Mesenchymal stem cell (in vitro differentiated cells and primary cell): ENCODE results near the gene SGTA.

ENCODE experiments used
- DNase-seq: peaks from one replicate; pipeline ENCODE4 v3.0.0-alpha.2; 2013
- H2AFZ ChIP-seq: one replicate; pipeline ENCODE4 v1.6.1; 2013; ENCODE audit warnings: low read depth, mild to moderate bottlenecking, control low read depth, inconsistent platforms, low read length, moderate library complexity
- H2AK5ac ChIP-seq: 2 replicates; pipeline ENCODE4 v1.6.1; 2013; ENCODE audit warnings: low read length, moderate library complexity, mild to moderate bottlenecking, inconsistent platforms; ENCODE audit not compliant: severe bottlenecking
- H2BK120ac ChIP-seq: one replicate; pipeline ENCODE4 v1.6.1; 2013; ENCODE audit warnings: low read depth, mild to moderate bottlenecking, inconsistent platforms, low read length, moderate library complexity
- H2BK12ac ChIP-seq, 2 experiments: one replicate each; pipeline ENCODE4 v1.6.1; 2013; ENCODE audit warnings: inconsistent platforms in 2 of 2, low read length in 2 of 2, mild to moderate bottlenecking in 2 of 2, moderate library complexity in 2 of 2, control low read depth in 1 of 2
- H2BK15ac ChIP-seq: one replicate; pipeline ENCODE4 v1.6.1; 2013; ENCODE audit warnings: mild to moderate bottlenecking, low read depth, inconsistent platforms; ENCODE audit not compliant: poor library complexity, severe bottlenecking
- H2BK5ac ChIP-seq: 2 replicates; pipeline ENCODE4 v1.6.1; 2013; ENCODE audit warnings: low read depth, mild to moderate bottlenecking, low read length, control low read depth, inconsistent platforms; ENCODE audit not compliant: poor library complexity, severe bottlenecking
- H3K14ac ChIP-seq, 2 experiments: one replicate each; pipeline ENCODE4 v1.6.1; 2013; ENCODE audit warnings: inconsistent platforms in 2 of 2, low read length in 2 of 2, control low read depth in 1 of 2, mild to moderate bottlenecking in 1 of 2, moderate library complexity in 1 of 2
- H3K18ac ChIP-seq, 2 experiments: one replicate each; pipeline ENCODE4 v1.6.1; 2013; ENCODE audit warnings: inconsistent platforms in 2 of 2, low read length in 2 of 2, control low read depth in 1 of 2, low read depth in 1 of 2, mild to moderate bottlenecking in 1 of 2
- H3K23ac ChIP-seq, 2 experiments: one replicate each; pipeline ENCODE4 v1.6.1; 2013; ENCODE audit warnings: inconsistent platforms in 2 of 2, low read length in 2 of 2, mild to moderate bottlenecking in 2 of 2, moderate library complexity in 2 of 2, control low read depth in 1 of 2
- H3K27ac ChIP-seq: 2 replicates; pipeline ENCODE4 v1.5.1; 2013; ENCODE audit warnings: mild to moderate bottlenecking, moderate library complexity, low read length, control low read depth, inconsistent platforms; ENCODE audit not compliant: poor library complexity, severe bottlenecking
- H3K27me3 ChIP-seq, 2 experiments: 2 replicates each; pipeline versions ENCODE4 v1.6.1 to v1.7.0; 2013; ENCODE audit warnings: low read length in 2 of 2, mild to moderate bottlenecking in 2 of 2, moderate library complexity in 2 of 2, control low read depth in 1 of 2, inconsistent platforms in 1 of 2; ENCODE audit not compliant: control insufficient read depth in 1 of 2, insufficient read depth in 1 of 2
- H3K36me3 ChIP-seq, 2 experiments: 2 replicates each; pipeline versions ENCODE4 v1.6.1 to v1.7.0; 2013; ENCODE audit warnings: low read length in 2 of 2, control low read depth in 1 of 2, inconsistent platforms in 1 of 2, low read depth in 1 of 2, mild to moderate bottlenecking in 1 of 2; ENCODE audit not compliant: insufficient read depth in 2 of 2, control insufficient read depth in 1 of 2
- H3K4ac ChIP-seq, 2 experiments: one replicate each; pipeline ENCODE4 v1.6.1; 2013; ENCODE audit warnings: inconsistent platforms in 2 of 2, low read length in 2 of 2, mild to moderate bottlenecking in 2 of 2, moderate library complexity in 2 of 2, control low read depth in 1 of 2, low read depth in 1 of 2
- H3K4me1 ChIP-seq: 2 replicates; pipeline ENCODE4 v1.6.1; 2013; ENCODE audit warnings: low read depth, low read length, control low read depth; ENCODE audit not compliant: control insufficient read depth, insufficient read depth
- H3K4me2 ChIP-seq: 2 replicates; pipeline ENCODE4 v1.6.1; 2013; ENCODE audit warnings: low read length, mild to moderate bottlenecking, inconsistent platforms; ENCODE audit not compliant: poor library complexity, severe bottlenecking
- H3K4me3 ChIP-seq, 2 experiments: 2 replicates each; pipeline versions ENCODE4 v1.5.1 to v1.7.0; 2013; ENCODE audit warnings: low read length in 2 of 2, mild to moderate bottlenecking in 2 of 2, control low read depth in 1 of 2, low read depth in 1 of 2; ENCODE audit not compliant: insufficient read depth in 1 of 2
- H3K79me1 ChIP-seq: replicated peaks from 2 replicates; pipeline ENCODE4 v1.6.1; 2013; ENCODE audit warnings: mild to moderate bottlenecking, control low read depth, low read length, inconsistent platforms; ENCODE audit not compliant: poor library complexity, severe bottlenecking
- H3K9ac ChIP-seq: 2 replicates; pipeline ENCODE4 v1.7.0; 2013; ENCODE audit warnings: mild to moderate bottlenecking, low read length, moderate library complexity
- H3K9me3 ChIP-seq: 2 replicates; pipeline ENCODE4 v1.7.0; 2013; ENCODE audit warnings: mild to moderate bottlenecking, low read length; ENCODE audit not compliant: control insufficient read depth
- H4K8ac ChIP-seq: one replicate; pipeline ENCODE4 v1.6.1; 2013; ENCODE audit warnings: inconsistent platforms, mild to moderate bottlenecking, low read length, moderate library complexity
- H4K91ac ChIP-seq: one replicate; pipeline ENCODE4 v1.6.1; 2013; ENCODE audit warnings: mild to moderate bottlenecking, low read length, inconsistent platforms
- WGBS: methylation state at CpG from one replicate; pipeline ENCODE4 v1.1.7; 2013; ENCODE audit warnings: mixed read lengths; 5-methylcytosine and 5-hydroxymethylcytosine counted together

SGTA gene

GRCh38 chr19:2761876-2762782 is 20.9 kb downstream of the SGTA start:
- Histone ChIP-seq H3K36me3 (peaks cover 82 to 94% of the 10 kb centered on the region in 2 experiments), H3K9me3 (no peaks in the 10 kb centered on the region), H2BK12ac (no peak overlapping the region), H3K4me1 (no peaks in the 10 kb centered on the region), H3K27me3 (no peaks in the 10 kb centered on the region), H2BK120ac (no peak overlapping the region), H3K18ac (no peak overlapping the region), H2AFZ (no peak overlapping the region), H2AK5ac (no peak overlapping the region), H3K4ac (no peak overlapping the region), H4K91ac (no peak overlapping the region), H2BK15ac (no peak overlapping the region), H3K4me2 (no peak overlapping the region), H3K79me1 (peaks cover 65% of the 10 kb centered on the region), H3K27ac (no peak overlapping the region), H3K9ac (no peak overlapping the region), H2BK5ac (no peak overlapping the region), H3K23ac (no peak overlapping the region), H4K8ac (no peak overlapping the region), H3K4me3 (peak overlapping the region in 1 of 2 experiments; percentile 7), H3K14ac (no peak overlapping the region)
- DNase-seq, result no peak
- WGBS, result 94% methylated on average over 43 of the region's 43 CpGs

- Histone ChIP-seq H3K4me1 (no peaks in the 10 kb centered on the region), H4K91ac (no peak overlapping the region), H4K8ac (no peak overlapping the region), H3K9me3 (no peaks in the 10 kb centered on the region), H2BK12ac (no peak overlapping the region), H3K18ac (no peak overlapping the region), H2BK120ac (no peak overlapping the region), H3K79me1 (peaks cover 60% of the 10 kb centered on the region), H2AK5ac (no peak overlapping the region), H2BK5ac (no peak overlapping the region), H3K36me3 (peaks cover 82 to 93% of the 10 kb centered on the region in 2 experiments), H3K9ac (no peak overlapping the region), H3K4me3 (no peak overlapping the region), H2AFZ (no peak overlapping the region), H3K27me3 (no peaks in the 10 kb centered on the region), H3K4me2 (no peak overlapping the region), H3K27ac (no peak overlapping the region), H2BK15ac (no peak overlapping the region), H3K4ac (no peak overlapping the region), H3K14ac (peak overlapping the region in 1 of 2 experiments; percentile 3), H3K23ac (no peak overlapping the region)
- DNase-seq, result no peak
- WGBS, result 95% methylated on average over 16 of the region's 16 CpGs
Measured at GRCh38 chr19:2761309-2761677, 21.8 kb downstream of the SGTA start.

GRCh38 chr19:2759965-2760364 is 23.1 kb downstream of the SGTA start:
- Histone ChIP-seq H2BK12ac (no peak overlapping the region), H3K36me3 (peaks cover 81 to 93% of the 10 kb centered on the region in 2 experiments), H3K27ac (no peak overlapping the region), H3K79me1 (peaks cover 53% of the 10 kb centered on the region), H2BK5ac (no peak overlapping the region), H3K14ac (no peak overlapping the region), H3K9ac (no peak overlapping the region), H3K27me3 (no peaks in the 10 kb centered on the region), H2AFZ (no peak overlapping the region), H2AK5ac (no peak overlapping the region), H4K8ac (no peak overlapping the region), H2BK15ac (no peak overlapping the region), H3K23ac (no peak overlapping the region), H3K4me3 (no peak overlapping the region), H3K4me2 (no peak overlapping the region), H3K4ac (no peak overlapping the region), H2BK120ac (no peak overlapping the region), H3K18ac (no peak overlapping the region), H3K4me1 (no peaks in the 10 kb centered on the region), H3K9me3 (no peaks in the 10 kb centered on the region), H4K91ac (no peak overlapping the region)
- no peak for DNase-seq
- WGBS, result 94% methylated on average over 7 of the region's 7 CpGs

DNA sequence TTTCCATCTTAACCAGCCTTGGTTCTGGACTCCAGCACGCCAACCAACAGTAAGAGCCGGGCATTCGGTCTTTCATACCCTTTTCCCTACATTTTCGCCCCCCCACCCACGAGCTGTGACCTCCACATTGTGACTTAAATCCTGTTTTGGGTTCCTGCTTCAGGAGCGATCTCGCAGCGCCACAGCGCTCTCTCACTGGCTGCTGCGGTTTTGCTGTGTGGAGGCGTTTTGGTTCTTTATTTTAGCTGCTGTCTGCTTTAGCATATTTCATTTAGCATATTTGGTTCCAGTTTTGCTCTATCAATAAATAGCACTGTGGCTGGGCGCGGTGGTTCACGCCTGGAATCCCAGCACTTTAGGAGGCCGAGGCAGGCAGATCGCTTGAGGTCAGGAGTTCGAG is 23.7 kb downstream of the SGTA start:
- Histone ChIP-seq H3K4me3 (no peak overlapping the region), H3K9me3 (no peaks in the 10 kb centered on the region), H2AFZ (no peak overlapping the region), H3K27me3 (no peaks in the 10 kb centered on the region), H3K18ac (no peak overlapping the region), H3K36me3 (peaks cover 83 to 93% of the 10 kb centered on the region in 2 experiments), H2AK5ac (no peak overlapping the region), H3K9ac (no peak overlapping the region), H2BK5ac (no peak overlapping the region), H3K4me2 (no peak overlapping the region), H3K14ac (no peak overlapping the region), H2BK120ac (no peak overlapping the region), H2BK12ac (no peak overlapping the region), H3K23ac (no peak overlapping the region), H4K91ac (no peak overlapping the region), H3K4me1 (no peaks in the 10 kb centered on the region), H2BK15ac (no peak overlapping the region), H3K4ac (no peak overlapping the region), H3K27ac (no peak overlapping the region), H4K8ac (no peak overlapping the region), H3K79me1 (peaks cover 49% of the 10 kb centered on the region)
- WGBS, result 98% methylated on average over 17 of the region's 17 CpGs
- DNase-seq, result no peak
